K562 (cell line): Measurements from ENCODE around the gene ATL2. TPM values are rescaled to one million over a fixed set of nuclear protein-coding genes. Genes with fewer than 3 reads are reported as not detected.

Experiments used
- ATAC-seq: fragments of 200-7000 bp; cut with Tn5 transposase; 3 replicates; pipeline ENCODE4 v1.9.1; 2020; ENCODE audit warnings: moderate library complexity
- BruUV-seq: library from RNA; stranded (reverse); fragments of 400-500 nt; replicated peaks from 2 replicates; lab custom pipeline; 2021; lab: Mats Ljungman, UMichigan
- CTCF ChIA-PET: fragments of 300-600 bp; formaldehyde crosslinking; extraction: SDS; loops from one replicate; lab custom pipeline; 2021; ENCODE audit warnings: low intra/inter-chr PET ratio; lab: Yijun Ruan, JAX
- POLR2A ChIA-PET: fragments of 300-600, 350-650 bp; sonication (Branson Sonifier 250); formaldehyde crosslinking; extraction: SDS; loops from one replicate; lab custom pipeline; 2021; ENCODE audit warnings: antibody characterized with exemption, inconsistent platforms; lab: Yijun Ruan, JAX
- DNase-seq, 4 experiments: peaks; one replicate each; pipeline versions ENCODE4 v3.0.0 to v3.0.0-alpha.2; 2011 to 2018; ENCODE audit warnings: low spot score in 3 of 4, mixed read lengths in 3 of 4; ENCODE audit errors: extremely low read depth in 1 of 4
- FAIRE-seq: peaks from 2 replicates; lab custom pipeline; 2011; peaks lifted over from hg19 to GRCh38; lab: Jason Lieb, UNC
- H2AFZ ChIP-seq: 2 replicates; pipeline ENCODE4 v1.6.0; 2011; ENCODE audit warnings: low read depth, low read length, control low read depth, inconsistent platforms
- H3K27ac ChIP-seq: fragments of 200-600 bp; 3 replicates; pipeline ENCODE4 v1.8.0; 2011; ENCODE audit warnings: low read depth, mild to moderate bottlenecking, control low read depth, inconsistent platforms, low read length, moderate library complexity, mixed read lengths; ENCODE audit errors: extremely low read depth
- H3K27me3 ChIP-seq, 2 experiments: fragments of 300-600 bp in 1 of 2; 2 replicates in 1 of 2; 3 replicates in 1 of 2; pipeline versions ENCODE4 v1.6.0 to v1.8.0; 2011; ENCODE audit warnings: inconsistent platforms in 2 of 2, low read length in 2 of 2, mild to moderate bottlenecking in 1 of 2, mixed read lengths in 1 of 2, moderate library complexity in 1 of 2; ENCODE audit not compliant: control insufficient read depth in 2 of 2, insufficient read depth in 2 of 2
- H3K36me3 ChIP-seq: fragments of 300-600 bp; 3 replicates; pipeline ENCODE4 v1.8.0; 2011; ENCODE audit warnings: mild to moderate bottlenecking, low read length, inconsistent platforms; ENCODE audit not compliant: control insufficient read depth, insufficient read depth
- H3K4me1 ChIP-seq, 2 experiments: fragments of 200-600 bp in 1 of 2; replicated peaks in 1 of 2; 2 replicates in 1 of 2; 3 replicates in 1 of 2; pipeline versions ENCODE4 v1.5.1 to v1.8.0; 2011; ENCODE audit warnings: inconsistent platforms in 2 of 2, low read length in 2 of 2, mild to moderate bottlenecking in 1 of 2, mixed read lengths in 1 of 2, moderate library complexity in 1 of 2; ENCODE audit not compliant: control insufficient read depth in 2 of 2, insufficient read depth in 2 of 2
- H3K4me2 ChIP-seq: 2 replicates; pipeline ENCODE4 v1.6.1; 2011; ENCODE audit warnings: low read length, control low read depth, inconsistent platforms, mixed read lengths; ENCODE audit not compliant: insufficient read depth
- H3K4me3 ChIP-seq: fragments of 200-600 bp; sonication (generic), shearing (Covaris generic); 2 replicates; pipeline ENCODE4 v1.5.1; 2016; ENCODE audit warnings: control low read depth, inconsistent platforms
- H3K79me2 ChIP-seq: fragments of 200-600 bp; 3 replicates; pipeline ENCODE4 v1.8.0; 2011; ENCODE audit warnings: low read length, inconsistent platforms; ENCODE audit not compliant: control insufficient read depth, insufficient read depth
- H3K9ac ChIP-seq, 2 experiments: 2 replicates each; pipeline versions ENCODE4 v1.6.0 to v1.6.1; 2011; ENCODE audit warnings: low read depth in 2 of 2, low read length in 2 of 2, control low read depth in 1 of 2, inconsistent platforms in 1 of 2, mild to moderate bottlenecking in 1 of 2, mixed read lengths in 1 of 2; ENCODE audit not compliant: insufficient read depth in 1 of 2
- H3K9me1 ChIP-seq: one replicate; pipeline ENCODE4 v1.6.0; 2011; ENCODE audit warnings: inconsistent platforms, mild to moderate bottlenecking, low read length, moderate library complexity; ENCODE audit not compliant: control insufficient read depth, insufficient read depth
- H3K9me3 ChIP-seq: replicated peaks from 2 replicates; pipeline ENCODE4 v1.5.1; 2011; ENCODE audit warnings: low read depth, low read length, inconsistent platforms; ENCODE audit not compliant: control insufficient read depth, insufficient read depth
- H4K20me1 ChIP-seq: replicated peaks from 2 replicates; pipeline ENCODE4 v1.6.1; 2011; ENCODE audit warnings: low read length, inconsistent platforms, mixed read lengths; ENCODE audit not compliant: control insufficient read depth, insufficient read depth
- FOS ChIP-seq: IDR thresholded peaks from 3 replicates; pipeline ENCODE4 v1.6.1; 2011; ENCODE audit not compliant: insufficient read length; ENCODE audit errors: extremely low read depth
- WGBS: fragments of 100-300 bp; shearing (Covaris generic); methylation state at CpG from one replicate; pipeline ENCODE4 v1.1.6; 2016; ENCODE audit warnings: low coverage, mixed read lengths; ENCODE audit not compliant: insufficient coverage; ENCODE audit errors: missing lambda C conversion rate; 5-methylcytosine and 5-hydroxymethylcytosine counted together
- in situ Hi-C: fragments of 300-500 bp; cut with MboI; formaldehyde crosslinking; loops from 4 replicates; pipeline ENCODE4 v1.15.0; 2018; ENCODE audit warnings: inconsistent platforms, mixed read lengths
- intact Hi-C: fragments of 100-400 bp; cut with micrococcal nuclease; formaldehyde crosslinking; loops from 2 replicates; pipeline ENCODE4 v1.14.2; 2022
- polyA plus RNA-seq, 8 experiments: library from polyadenylated mRNA; depleted of rRNA in 4 of 8; stranded (reverse) in 5 of 8; unstranded in 3 of 8; fragments of >200 nt; fragmentation: Nextera tagmentation in 2 of 8; fragmentation: Illumina TruSeq in 1 of 8; extraction: Ambion mirVana in 2 of 8; extraction: Trizol in 1 of 8; gene quantifications; 2 replicates each; pipeline versions ENCODE4 v1.2.1 to v1.2.3, GENCODE V29; 2011 to 2014; ENCODE audit warnings: inconsistent platforms in 1 of 8, missing spikeins in 1 of 8
- total RNA-seq, 7 experiments: library from RNA; depleted of rRNA in 6 of 7; stranded (reverse); fragments of >200 nt in 6 of 7; fragmentation: Illumina TruSeq in 2 of 7; extraction: Trizol in 2 of 7; gene quantifications; 2 replicates each; pipeline versions ENCODE4 v1.2.1 to v1.2.3, GENCODE V29; 2011 to 2021; ENCODE audit warnings: low replicate concordance in 1 of 7
- TF ChIP-seq, protein P1 (sequence below): fragments of 250-450 bp; sonication (Bioruptor Pico); IDR thresholded peaks from 2 replicates; pipeline ENCODE4 v1.4.0; 2020
- TF ChIP-seq, protein P2 (sequence below): fragments of 250-450 bp; sonication (Bioruptor Pico); IDR thresholded peaks from 2 replicates; pipeline ENCODE4 v1.5.0; 2021; ENCODE audit warnings: mild to moderate bottlenecking, moderate library complexity

The ATL2 gene
- total and polyA plus RNA-seq, 9 of the 15 experiments (the other 6 are each of a cell fraction or from before 2014, with no cell fraction given), result 12.0 to 80.8 (median 70.2) TPM

DNA sequence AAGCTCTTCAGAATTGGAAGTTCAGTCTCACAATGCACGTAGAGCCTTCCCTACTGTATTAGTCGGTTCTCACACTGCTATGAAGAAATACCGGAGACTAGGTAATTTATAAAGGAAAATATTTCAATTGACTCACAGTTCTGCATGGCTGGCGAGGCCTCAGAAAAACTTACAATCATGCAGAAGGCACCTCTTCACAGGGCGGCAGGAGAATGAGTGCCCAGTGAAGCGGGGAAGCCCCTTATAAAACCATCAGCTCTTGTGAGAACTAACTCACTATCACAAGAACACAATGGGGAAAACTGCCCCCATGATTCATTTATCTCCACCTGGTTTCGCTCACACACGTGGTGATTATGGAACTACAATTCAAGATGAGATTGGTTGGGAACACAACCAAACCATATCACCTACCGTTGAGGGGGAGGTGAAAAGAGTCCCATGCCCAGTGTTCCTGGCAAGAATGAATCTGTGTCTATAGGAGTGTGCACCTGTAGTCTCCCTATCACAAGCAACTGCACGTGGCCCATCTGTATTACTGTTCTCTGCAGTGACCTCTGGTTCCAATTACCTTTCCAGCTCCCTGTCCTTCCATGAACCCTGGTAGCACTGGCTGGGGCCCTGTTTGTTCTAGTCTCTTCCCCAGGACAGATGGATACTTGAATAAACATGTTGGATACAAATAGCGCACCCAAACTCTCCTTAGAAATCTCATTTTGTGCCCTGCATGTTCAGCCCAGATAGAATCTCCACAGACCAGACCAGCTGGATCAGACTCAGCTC is 44.4 kb upstream of the ATL2 start:
- Histone ChIP-seq H3K4me2 (no peak overlapping the region), H3K27ac (peak overlapping the region; percentile 13; the same call in 2 of the 3 replicates), H3K4me1 (peaks cover 0 to 5% of the 10 kb centered on the region in 2 experiments; a peak in 1 of 5 replicates), H3K4me3 (no peak overlapping the region), H2AFZ (peak overlapping the region; percentile 93), H3K9ac (peak overlapping the region in 1 of 2 experiments; percentile 48; a peak in 1 of 4 replicates), H3K9me3 (no peaks in the 10 kb centered on the region), H3K79me2 (no peaks in the 10 kb centered on the region), H3K27me3 (peaks cover 0 to 9% of the 10 kb centered on the region in 2 experiments; a peak in 2 of 5 replicates), H3K9me1 (no peaks in the 10 kb centered on the region), H3K36me3 (no peaks in the 10 kb centered on the region), H4K20me1 (no peaks in the 10 kb centered on the region)
- FAIRE-seq (no peak), DNase-seq (no peak), ATAC-seq (no peak)
- POLR2A ChIA-PET, result interaction anchor here (1.1 to 1.2 kb wide), 2 partner anchors 9 to 48 kb away, joined by 3 to 4 read pairs; no protein-coding TSS in a partner anchor
- 59% methylated on average over 11 of the region's 11 CpGs for WGBS
- in situ Hi-C loops (no loop called here), intact Hi-C loops (no loop called here)
- BruUV-seq, result no TSS peak
- CTCF ChIA-PET, result no interaction called here
- TF ChIP-seq, protein P1, sequence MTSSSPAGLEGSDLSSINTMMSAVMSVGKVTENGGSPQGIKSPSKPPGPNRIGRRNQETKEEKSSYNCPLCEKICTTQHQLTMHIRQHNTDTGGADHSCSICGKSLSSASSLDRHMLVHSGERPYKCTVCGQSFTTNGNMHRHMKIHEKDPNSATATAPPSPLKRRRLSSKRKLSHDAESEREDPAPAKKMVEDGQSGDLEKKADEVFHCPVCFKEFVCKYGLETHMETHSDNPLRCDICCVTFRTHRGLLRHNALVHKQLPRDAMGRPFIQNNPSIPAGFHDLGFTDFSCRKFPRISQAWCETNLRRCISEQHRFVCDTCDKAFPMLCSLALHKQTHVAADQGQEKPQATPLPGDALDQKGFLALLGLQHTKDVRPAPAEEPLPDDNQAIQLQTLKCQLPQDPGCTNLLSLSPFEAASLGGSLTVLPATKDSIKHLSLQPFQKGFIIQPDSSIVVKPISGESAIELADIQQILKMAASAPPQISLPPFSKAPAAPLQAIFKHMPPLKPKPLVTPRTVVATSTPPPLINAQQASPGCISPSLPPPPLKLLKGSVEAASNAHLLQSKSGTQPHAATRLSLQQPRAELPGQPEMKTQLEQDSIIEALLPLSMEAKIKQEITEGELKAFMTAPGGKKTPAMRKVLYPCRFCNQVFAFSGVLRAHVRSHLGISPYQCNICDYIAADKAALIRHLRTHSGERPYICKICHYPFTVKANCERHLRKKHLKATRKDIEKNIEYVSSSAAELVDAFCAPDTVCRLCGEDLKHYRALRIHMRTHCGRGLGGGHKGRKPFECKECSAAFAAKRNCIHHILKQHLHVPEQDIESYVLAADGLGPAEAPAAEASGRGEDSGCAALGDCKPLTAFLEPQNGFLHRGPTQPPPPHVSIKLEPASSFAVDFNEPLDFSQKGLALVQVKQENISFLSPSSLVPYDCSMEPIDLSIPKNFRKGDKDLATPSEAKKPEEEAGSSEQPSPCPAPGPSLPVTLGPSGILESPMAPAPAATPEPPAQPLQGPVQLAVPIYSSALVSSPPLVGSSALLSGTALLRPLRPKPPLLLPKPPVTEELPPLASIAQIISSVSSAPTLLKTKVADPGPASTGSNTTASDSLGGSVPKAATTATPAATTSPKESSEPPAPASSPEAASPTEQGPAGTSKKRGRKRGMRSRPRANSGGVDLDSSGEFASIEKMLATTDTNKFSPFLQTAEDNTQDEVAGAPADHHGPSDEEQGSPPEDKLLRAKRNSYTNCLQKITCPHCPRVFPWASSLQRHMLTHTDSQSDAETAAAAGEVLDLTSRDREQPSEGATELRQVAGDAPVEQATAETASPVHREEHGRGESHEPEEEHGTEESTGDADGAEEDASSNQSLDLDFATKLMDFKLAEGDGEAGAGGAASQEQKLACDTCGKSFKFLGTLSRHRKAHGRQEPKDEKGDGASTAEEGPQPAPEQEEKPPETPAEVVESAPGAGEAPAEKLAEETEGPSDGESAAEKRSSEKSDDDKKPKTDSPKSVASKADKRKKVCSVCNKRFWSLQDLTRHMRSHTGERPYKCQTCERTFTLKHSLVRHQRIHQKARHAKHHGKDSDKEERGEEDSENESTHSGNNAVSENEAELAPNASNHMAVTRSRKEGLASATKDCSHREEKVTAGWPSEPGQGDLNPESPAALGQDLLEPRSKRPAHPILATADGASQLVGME (CRISPR knock-in tag), result no peak
- TF ChIP-seq, protein P2, sequence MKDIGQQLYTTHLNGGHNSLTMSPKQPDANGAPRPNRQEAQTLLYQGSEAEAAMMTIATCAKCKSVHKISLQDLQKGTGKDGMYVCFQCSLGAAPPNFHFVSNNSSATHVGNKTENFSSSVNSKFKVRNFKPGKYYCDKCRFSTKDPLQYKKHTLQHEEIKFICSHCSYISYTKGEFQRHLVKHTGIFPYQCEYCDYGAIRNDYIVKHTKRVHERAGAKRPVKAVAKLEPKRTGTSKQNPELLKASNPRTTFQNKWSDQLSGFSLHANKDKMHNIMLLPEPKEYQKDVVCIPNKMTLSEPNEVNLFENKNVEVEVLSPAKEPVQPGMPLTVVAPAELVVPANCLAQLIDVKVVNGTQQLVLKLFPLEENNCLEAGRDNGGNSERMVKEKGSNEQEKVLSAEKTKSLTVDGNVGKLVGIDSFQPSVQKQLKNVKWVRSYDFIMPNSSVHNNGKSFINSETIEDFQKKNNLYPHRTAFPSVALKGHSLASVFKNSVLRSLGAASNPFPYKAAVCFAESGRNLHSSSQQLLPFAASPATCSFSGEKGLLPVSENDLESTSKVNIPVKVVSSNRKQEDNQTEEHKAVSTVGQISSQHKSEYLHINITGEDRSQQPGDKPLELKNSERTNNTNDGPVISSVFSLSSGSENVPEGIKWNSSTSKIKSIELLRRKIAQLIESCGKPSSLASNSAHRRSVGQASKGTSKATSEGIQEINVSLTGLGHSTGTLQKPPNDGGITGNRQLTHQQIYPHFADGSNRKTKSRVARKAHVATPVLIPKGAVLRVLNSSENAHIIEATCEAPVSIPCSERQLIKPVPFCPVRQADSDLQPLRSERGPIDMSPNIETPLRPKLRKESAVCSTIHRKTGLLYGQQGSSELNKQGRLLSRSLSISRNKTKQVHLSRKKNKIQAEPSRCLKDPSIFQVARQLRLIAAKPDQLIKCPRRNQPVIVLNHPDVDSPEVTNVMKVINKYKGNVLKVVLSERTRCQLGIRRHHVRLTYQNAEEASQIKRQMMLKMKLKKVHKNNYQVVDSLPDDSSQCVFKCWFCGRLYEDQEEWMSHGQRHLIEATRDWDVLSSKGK (CRISPR knock-in tag), result no peak
- TF ChIP-seq FOS, result no peak
